ENCODE data around the gene ATP6V0D1.

The ATP6V0D1 gene

DNA sequence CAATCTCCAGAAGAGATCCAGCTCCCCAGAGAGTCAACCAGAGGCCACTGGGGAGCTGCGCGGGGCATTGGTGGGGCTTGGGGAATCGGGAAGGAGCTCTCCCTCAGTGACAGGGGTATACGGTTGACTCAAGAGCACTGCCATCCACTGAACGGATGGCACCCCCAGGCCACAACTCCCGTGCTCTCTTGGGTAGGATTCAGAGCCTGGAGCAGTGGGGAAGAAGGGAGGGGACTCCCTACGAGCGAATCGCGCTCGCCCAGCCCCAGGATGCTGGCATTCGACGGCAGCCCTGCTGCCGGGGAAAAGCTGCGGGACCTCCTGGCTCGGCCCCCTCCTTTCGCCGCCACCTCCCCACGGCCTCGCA lies 87.2 kb downstream of the ATP6V0D1 start:
- TF ChIP-seq, protein P1, sequence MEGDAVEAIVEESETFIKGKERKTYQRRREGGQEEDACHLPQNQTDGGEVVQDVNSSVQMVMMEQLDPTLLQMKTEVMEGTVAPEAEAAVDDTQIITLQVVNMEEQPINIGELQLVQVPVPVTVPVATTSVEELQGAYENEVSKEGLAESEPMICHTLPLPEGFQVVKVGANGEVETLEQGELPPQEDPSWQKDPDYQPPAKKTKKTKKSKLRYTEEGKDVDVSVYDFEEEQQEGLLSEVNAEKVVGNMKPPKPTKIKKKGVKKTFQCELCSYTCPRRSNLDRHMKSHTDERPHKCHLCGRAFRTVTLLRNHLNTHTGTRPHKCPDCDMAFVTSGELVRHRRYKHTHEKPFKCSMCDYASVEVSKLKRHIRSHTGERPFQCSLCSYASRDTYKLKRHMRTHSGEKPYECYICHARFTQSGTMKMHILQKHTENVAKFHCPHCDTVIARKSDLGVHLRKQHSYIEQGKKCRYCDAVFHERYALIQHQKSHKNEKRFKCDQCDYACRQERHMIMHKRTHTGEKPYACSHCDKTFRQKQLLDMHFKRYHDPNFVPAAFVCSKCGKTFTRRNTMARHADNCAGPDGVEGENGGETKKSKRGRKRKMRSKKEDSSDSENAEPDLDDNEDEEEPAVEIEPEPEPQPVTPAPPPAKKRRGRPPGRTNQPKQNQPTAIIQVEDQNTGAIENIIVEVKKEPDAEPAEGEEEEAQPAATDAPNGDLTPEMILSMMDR (conservative IDR thresholded peaks at IDR 0.05; ENCODE audit: low read depth, low read length) = no peak
- DNase-seq (ENCODE audit: low read depth) = no peak
- H3K4me3 ChIP-seq (ENCODE audit: low read length) = peak overlapping the region; percentile 39

DNA sequence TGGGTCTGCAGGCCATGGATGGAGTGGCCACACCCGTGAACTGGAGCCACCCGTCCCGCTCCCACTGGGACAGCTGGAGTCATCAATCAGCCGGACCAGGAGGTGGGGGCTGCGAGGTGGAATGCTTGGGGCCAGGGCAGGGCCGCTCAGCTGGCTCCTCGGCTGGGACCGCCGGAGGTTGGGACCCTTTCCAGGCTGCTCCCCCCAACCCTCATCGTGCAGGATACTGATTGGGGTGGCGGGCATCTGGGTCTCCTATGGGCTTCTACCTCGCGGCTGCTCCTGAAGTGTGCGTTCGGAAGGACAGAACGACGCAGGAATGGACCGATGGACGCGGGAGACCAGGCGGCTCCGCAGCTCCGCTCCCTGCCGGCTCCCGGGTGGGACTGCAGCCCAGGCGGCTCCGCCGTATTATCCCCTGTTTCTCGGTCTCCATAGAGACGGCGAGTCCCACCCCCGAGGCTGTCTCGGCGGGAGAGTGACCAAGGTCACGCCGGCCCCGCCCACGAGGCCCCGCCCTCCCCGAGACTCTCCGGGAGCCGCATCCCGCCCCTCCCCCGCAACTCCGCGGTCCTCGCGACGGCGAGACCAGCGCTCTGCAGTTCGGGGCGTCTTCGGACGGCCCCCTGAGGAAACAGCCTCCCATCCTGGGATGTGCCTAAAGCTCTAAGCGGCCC lies 87.7 kb downstream of the ATP6V0D1 start, which contains the start of gene TPPP3:
Gene TPPP3, minus strand, starts transcription at position 388 of the 677 bp plus-strand sequence. CDS start 2,387 bp downstream, outside the sequence.
- TF ChIP-seq, protein P1 (conservative IDR thresholded peaks at IDR 0.05; ENCODE audit: low read depth, low read length) = peak; percentile 70
- H3K4me3 ChIP-seq (ENCODE audit: low read length) = peak within 1 kb of the TSS; percentile 39
- peak; percentile 43 for DNase-seq (ENCODE audit: low read depth)

DNA sequence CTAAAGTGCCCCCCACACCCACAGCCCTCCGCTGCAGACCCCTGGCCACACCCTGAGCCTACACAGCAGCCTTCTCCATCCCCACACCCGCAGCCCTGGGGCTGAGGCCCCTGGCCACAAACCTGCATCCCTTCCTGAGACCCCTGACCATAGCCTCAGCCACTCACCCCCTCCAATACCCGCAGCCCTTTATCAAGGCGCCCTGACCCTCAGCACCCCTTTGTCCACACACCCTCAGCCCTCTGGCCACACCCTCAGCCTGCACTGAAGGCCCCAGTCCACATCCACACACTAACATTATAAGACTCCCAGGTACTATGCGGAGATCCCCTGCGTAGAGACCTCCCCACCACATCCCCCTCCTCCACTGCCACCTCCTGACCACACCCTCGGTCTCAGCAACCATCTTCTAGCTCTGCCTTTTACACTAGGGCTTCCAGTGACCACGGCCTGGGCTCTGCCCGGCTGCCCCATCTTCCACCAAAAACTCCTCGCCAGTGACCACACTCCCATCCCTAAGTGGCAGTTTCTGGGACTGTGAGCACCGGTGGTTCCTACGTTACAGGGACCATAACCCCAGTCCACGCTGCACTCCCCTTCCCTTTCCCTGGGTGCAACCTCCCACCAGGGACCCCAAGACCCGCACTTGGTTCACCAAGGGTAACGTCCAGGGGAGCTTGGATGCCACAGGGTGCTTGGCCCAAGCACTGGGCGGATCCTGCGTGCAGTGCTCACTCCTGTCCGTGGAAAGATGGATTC lies 88.5 kb downstream of the ATP6V0D1 start:
- DNase-seq (ENCODE audit: low read depth) = no peak
- peak overlapping the region; percentile 39 for H3K4me3 ChIP-seq (ENCODE audit: low read length)
- TF ChIP-seq, protein P1 (conservative IDR thresholded peaks at IDR 0.05; ENCODE audit: low read depth, low read length) = no peak

DNA sequence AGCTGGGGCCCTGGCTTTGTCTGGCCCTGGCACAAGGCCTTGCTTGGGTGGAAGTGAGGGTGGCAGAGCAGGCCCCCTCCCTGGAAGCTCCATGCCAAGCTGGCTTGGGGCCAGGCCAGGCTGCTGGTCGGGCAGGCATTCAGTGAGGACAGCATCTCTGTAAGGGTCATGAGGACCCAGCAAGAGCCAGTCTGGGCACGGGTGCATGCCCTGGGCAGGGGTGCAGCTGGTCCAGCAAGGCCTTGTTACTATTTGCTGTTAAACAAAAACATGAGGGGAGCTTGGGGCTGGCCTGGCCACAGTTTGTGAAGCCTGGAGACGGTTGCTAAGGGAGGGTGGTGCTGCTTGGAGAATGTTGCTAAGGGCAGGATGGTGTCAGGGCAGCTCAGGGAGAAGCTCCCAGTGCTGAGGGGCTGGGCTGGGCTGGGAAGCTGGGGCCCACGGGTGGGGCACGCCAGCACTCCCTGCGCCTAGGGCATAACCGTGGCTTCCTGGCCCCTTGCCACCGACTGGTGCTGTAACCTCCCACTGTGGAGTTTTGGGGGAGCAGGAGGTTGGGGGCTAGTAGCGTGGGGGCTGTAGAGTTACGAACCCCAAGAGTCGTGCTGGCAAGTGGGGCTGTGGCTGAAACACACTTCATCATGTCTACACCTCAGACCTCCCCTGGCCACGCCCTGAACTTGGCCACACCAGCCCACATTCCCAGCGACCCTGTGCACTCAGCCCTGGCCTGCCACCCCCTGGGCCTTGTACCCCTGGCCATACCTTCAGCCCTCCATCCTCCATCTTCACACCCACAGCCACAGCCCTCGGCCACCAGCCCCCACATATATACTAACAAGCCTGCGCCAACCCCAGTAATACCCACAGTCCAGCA lies 89.3 kb downstream of the ATP6V0D1 start:
- H3K4me3 ChIP-seq (ENCODE audit: low read length) = no peak overlapping the region
- TF ChIP-seq, protein P1 (conservative IDR thresholded peaks at IDR 0.05; ENCODE audit: low read depth, low read length) = no peak
- no peak for DNase-seq (ENCODE audit: low read depth)

DNA sequence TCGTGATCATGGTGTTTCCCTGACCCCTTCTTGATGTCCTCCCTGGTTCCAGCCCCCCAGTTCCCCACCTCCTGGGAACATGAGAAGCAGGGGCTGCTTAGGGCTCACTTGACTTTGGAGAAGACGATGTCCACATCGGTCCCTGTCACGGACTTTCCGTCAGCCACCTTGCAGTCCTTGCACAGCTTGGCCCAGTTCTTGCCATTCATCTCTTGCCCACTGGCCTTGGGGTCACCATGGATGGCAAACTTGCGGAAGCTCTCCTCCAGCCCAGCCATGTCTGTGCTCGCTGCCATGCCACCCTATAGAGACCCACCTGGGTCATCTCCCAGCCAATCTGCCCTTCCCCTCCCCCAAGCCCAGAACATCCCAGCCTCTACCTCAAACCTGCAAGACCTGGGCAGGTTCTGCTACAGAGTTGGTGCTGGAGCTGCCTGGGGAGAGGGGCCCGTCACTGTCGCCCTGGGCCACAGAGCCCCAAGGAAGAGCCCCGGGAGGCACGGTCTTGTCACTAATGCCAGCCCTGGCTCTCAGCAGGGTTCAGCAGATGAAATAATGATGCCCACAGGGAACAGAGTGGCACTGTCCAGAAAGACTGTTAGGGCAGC lies 90.0 kb downstream of the ATP6V0D1 start:
- no peak overlapping the region for H3K4me3 ChIP-seq (ENCODE audit: low read length)
- TF ChIP-seq, protein P1 (conservative IDR thresholded peaks at IDR 0.05; ENCODE audit: low read depth, low read length) = no peak
- no peak for DNase-seq (ENCODE audit: low read depth)

DNA sequence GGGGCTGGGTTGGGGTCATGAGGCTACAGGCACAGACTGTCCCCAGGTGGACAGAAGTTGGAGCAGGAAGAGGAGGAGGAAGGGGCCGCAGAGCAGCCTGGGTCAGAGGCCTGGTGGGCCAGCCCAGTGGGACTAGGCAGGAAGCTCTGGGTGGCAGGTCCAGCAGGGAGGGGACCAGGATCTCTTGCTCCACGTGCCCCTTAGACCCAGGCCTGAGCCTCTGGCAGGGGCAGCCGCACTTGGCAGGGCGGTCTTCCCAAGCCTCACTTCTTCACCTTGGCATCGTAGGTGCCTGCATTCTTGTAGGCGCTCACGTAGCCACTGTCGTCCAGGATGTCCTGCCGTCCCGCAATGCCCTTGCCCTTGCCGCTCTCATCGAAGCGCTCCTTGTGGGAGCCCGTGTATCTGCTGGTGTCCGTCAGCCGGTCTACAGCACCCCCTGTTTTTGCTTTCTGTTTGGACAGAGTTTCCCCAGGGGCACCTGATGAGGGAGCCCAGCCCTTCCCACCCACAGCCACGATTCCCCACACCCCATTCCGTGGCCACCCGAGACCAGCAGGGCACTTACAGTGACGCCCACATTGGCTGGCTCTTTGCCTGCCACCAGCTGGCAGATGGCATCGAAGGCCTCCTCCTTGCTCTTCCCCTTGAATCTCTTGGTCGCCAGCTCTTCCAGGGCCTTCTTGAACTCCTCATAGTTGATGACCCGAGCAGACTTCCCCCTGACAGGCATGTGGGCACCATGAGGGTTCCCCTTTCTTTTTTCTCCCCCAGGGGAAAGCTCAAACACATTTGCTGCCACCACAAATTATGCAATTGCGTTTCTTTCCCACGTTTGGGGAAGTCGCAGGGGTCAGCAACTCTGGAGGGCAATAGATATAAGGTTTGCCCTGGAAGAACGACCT lies 90.8 kb downstream of the ATP6V0D1 start:
- H3K4me3 ChIP-seq (ENCODE audit: low read length) = no peak overlapping the region
- DNase-seq (ENCODE audit: low read depth) = no peak
- TF ChIP-seq, protein P1 (conservative IDR thresholded peaks at IDR 0.05; ENCODE audit: low read depth, low read length) = no peak

Data from retinal pigment epithelial cell (primary cell).